CD14-positive monocyte (primary cell): ENCODE measurements around the gene SAP130. TPM values are rescaled to one million over a fixed set of nuclear protein-coding genes. Genes with fewer than 3 reads are reported as not detected.

Experiments used
- DNase-seq, 3 donors: peaks; one replicate each; pipeline ENCODE4 v3.0.0-alpha.2; 2011 to 2022
- H2AFZ ChIP-seq: 2 replicates; pipeline ENCODE4 v1.6.0; 2012; ENCODE audit warnings: mild to moderate bottlenecking, low read depth, low read length, inconsistent platforms; ENCODE audit not compliant: insufficient read depth, poor library complexity, severe bottlenecking
- H3K27ac ChIP-seq, 2 donors: 1 replicate in 1 of 2; 2 replicates in 1 of 2; pipeline ENCODE4 v1.5.1; 2012 to 2013; ENCODE audit warnings: low read length in 2 of 2, control low read depth in 1 of 2, inconsistent platforms in 1 of 2, low read depth in 1 of 2, mild to moderate bottlenecking in 1 of 2
- H3K27me3 ChIP-seq, 2 donors: one replicate each; pipeline versions ENCODE4 v1.6.0 to v1.6.1; 2011 to 2013; ENCODE audit warnings: low read length in 2 of 2; ENCODE audit not compliant: control insufficient read depth in 2 of 2, insufficient read depth in 2 of 2
- H3K36me3 ChIP-seq, 2 donors: replicated peaks in 1 of 2; 1 replicate in 1 of 2; 2 replicates in 1 of 2; pipeline versions ENCODE4 v1.5.1 to v1.6.1; 2012 to 2013; ENCODE audit warnings: low read length in 2 of 2, control low read depth in 1 of 2, inconsistent platforms in 1 of 2, mild to moderate bottlenecking in 1 of 2; ENCODE audit not compliant: insufficient read depth in 2 of 2, control insufficient read depth in 1 of 2
- H3K4me1 ChIP-seq, 2 donors: 1 replicate in 1 of 2; 2 replicates in 1 of 2; pipeline versions ENCODE4 v1.5.1 to v1.6.1; 2012 to 2013; ENCODE audit warnings: low read length in 2 of 2, control low read depth in 1 of 2, inconsistent platforms in 1 of 2, mild to moderate bottlenecking in 1 of 2, moderate library complexity in 1 of 2; ENCODE audit not compliant: insufficient read depth in 2 of 2, control insufficient read depth in 1 of 2
- H3K4me2 ChIP-seq: replicated peaks from 2 replicates; pipeline ENCODE3; 2012; ENCODE audit warnings: low read length, moderate library complexity, mild to moderate bottlenecking; ENCODE audit not compliant: poor library complexity, severe bottlenecking; ENCODE audit errors: extremely low read depth
- H3K4me3 ChIP-seq, 3 experiments: fragments of 200-600 bp in 1 of 3; sonication (generic) in 1 of 3; replicated peaks in 1 of 3; 1 replicate in 2 of 3; 2 replicates in 1 of 3; pipeline ENCODE4 v1.5.1; 2011 to 2013; ENCODE audit warnings: low read length in 3 of 3, mild to moderate bottlenecking in 3 of 3, control low read depth in 2 of 3, low read depth in 2 of 3, inconsistent platforms in 1 of 3, moderate library complexity in 1 of 3
- H3K79me2 ChIP-seq: 2 replicates; pipeline ENCODE4 v1.6.0; 2012; ENCODE audit warnings: mild to moderate bottlenecking, control low read depth, inconsistent platforms, low read length, moderate library complexity; ENCODE audit not compliant: insufficient read depth
- H3K9ac ChIP-seq: 2 replicates; pipeline ENCODE4 v1.6.0; 2017; ENCODE audit warnings: low read length, mild to moderate bottlenecking; ENCODE audit not compliant: insufficient read depth, poor library complexity, severe bottlenecking
- H3K9me3 ChIP-seq, 2 donors: replicated peaks in 1 of 2; 1 replicate in 1 of 2; 2 replicates in 1 of 2; pipeline versions ENCODE4 v1.5.1 to v1.6.1; 2012 to 2013; ENCODE audit warnings: low read length in 2 of 2, control low read depth in 1 of 2; ENCODE audit not compliant: control insufficient read depth in 1 of 2, insufficient read depth in 1 of 2
- H4K20me1 ChIP-seq: 2 replicates; pipeline ENCODE4 v1.6.0; 2012; ENCODE audit warnings: mild to moderate bottlenecking, low read length, control low read depth, moderate library complexity; ENCODE audit not compliant: insufficient read depth
- H3K27ac Mint-ChIP-seq, 7 donors: one replicate each; pipeline ENCODE4 v1.8.0; 2020; ENCODE audit warnings: mild to moderate bottlenecking in 7 of 7, mixed read lengths in 7 of 7, moderate library complexity in 6 of 7, inconsistent platforms in 2 of 7
- H3K27me3 Mint-ChIP-seq, 3 donors: one replicate each; pipeline ENCODE4 v1.8.0; 2021 to 2022; ENCODE audit warnings: low read depth in 3 of 3, mild to moderate bottlenecking in 3 of 3, mixed read lengths in 3 of 3, moderate library complexity in 3 of 3, inconsistent platforms in 1 of 3
- H3K36me3 Mint-ChIP-seq, 2 donors: one replicate each; pipeline ENCODE4 v1.8.0; 2020; ENCODE audit warnings: mixed read lengths in 2 of 2, inconsistent platforms in 1 of 2, mild to moderate bottlenecking in 1 of 2
- H3K4me1 Mint-ChIP-seq: one replicate; pipeline ENCODE4 v1.8.0; 2020; ENCODE audit warnings: mild to moderate bottlenecking, mixed read lengths
- H3K4me3 Mint-ChIP-seq, 2 donors: one replicate each; pipeline ENCODE4 v1.8.0; 2020; ENCODE audit warnings: mild to moderate bottlenecking in 2 of 2, mixed read lengths in 2 of 2, moderate library complexity in 1 of 2
- H3K9me3 Mint-ChIP-seq, 7 donors: one replicate each; pipeline ENCODE4 v1.8.0; 2020 to 2022; ENCODE audit warnings: mixed read lengths in 7 of 7, mild to moderate bottlenecking in 6 of 7, moderate library complexity in 6 of 7, inconsistent platforms in 2 of 7
- WGBS: methylation state at CpG from one replicate; pipeline ENCODE4 v1.1.5; 2013; ENCODE audit warnings: missing lambda C conversion rate; ENCODE audit not compliant: insufficient coverage; 5-methylcytosine and 5-hydroxymethylcytosine counted together
- intact Hi-C, 2 donors: fragments of 100-400 bp; cut with micrococcal nuclease; formaldehyde crosslinking; loops; one replicate each; pipeline versions ENCODE4 v1.15.0 to v1.15.1; 2023
- polyA plus RNA-seq, 3 donors: library from polyadenylated mRNA; depleted of rRNA in 1 of 3; unstranded in 2 of 3; stranded (reverse) in 1 of 3; fragments of 300-500 nt in 2 of 3; fragments of >200 nt in 1 of 3; fragmentation: Illumina TruSeq in 2 of 3; gene quantifications; 1 replicate in 2 of 3; 2 replicates in 1 of 3; pipeline ENCODE4 v1.2.3, GENCODE V29; 2012 to 2021
- TF ChIP-seq, protein P1 (sequence below): fragments of 200-600 bp; IDR thresholded peaks from one replicate; pipeline ENCODE4 v1.8.0; 2022; ENCODE audit warnings: antibody characterized with exemption, mild to moderate bottlenecking

The SAP130 gene
- polyA plus RNA-seq, 3 donors: 2.8 to 16.4 (median 6.4) TPM

DNA sequence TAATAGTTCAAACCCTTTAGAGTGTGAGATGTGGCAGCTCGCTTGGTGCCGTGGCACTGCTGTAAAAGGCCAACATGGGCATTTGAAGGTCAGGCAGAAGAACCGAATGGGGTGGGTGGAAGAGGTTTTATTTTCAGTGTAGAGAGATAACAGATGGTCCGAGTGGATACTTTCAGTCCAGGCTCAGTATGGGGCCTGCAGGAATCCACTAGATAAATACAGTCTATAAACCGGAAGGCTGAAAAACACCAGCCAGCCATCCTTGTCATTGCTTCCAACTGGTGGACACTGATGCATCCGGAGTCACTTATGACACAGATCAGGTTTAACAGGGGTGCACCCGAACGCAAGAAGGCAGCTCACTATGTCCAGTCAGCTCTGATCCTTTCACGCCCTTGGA, 86.4 kb downstream of the SAP130 start:
- no peak overlapping the region for H3K4me3 Mint-ChIP-seq
- H3K4me3 ChIP-seq: no peak overlapping the region
- no peak overlapping the region for H3K27ac Mint-ChIP-seq

DNA sequence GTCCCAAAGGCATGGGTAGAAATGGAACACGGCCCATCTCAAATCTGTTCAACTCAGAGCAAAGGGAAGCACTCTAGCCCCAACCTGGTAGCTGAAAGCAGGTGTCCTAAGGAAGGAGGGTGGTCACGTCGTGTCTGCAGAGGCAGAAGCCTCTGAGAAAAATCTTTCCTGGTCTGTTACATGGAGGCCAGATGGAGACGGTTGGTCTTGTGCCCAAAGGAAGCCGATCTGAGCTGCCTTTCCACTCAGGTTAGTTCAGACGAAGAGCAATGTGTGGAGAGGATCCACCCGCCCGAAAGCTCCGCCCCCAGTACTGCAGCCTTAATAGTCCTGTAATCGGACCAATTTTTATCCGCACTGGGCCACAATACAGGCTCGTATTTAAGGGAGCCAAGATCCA, 87.2 kb downstream of the SAP130 start:
- DNase-seq: no peak
- Histone ChIP-seq H2AFZ (no peak overlapping the region), H3K9ac (no peak overlapping the region), H3K27ac (no peak overlapping the region), H3K4me1 (no peaks in the 10 kb centered on the region), H3K9me3 (no peaks in the 10 kb centered on the region), H3K4me3 (no peak overlapping the region), H3K4me2 (no peak overlapping the region), H4K20me1 (no peaks in the 10 kb centered on the region), H3K36me3 (peaks cover 45 to 53% of the 10 kb centered on the region in 2 donors), H3K27me3 (no peaks in the 10 kb centered on the region), H3K79me2 (no peaks in the 10 kb centered on the region)
- intact Hi-C loops: no loop called here
- Mint-ChIP-seq H3K36me3 (peaks cover 42 to 50% of the 10 kb centered on the region in 2 donors), H3K4me3 (no peak overlapping the region), H3K27ac (peak overlapping the region in 1 of 7 donors; percentile 58), H3K27me3 (peaks cover 0 to 8% (median 3%) of the 10 kb centered on the region in 3 donors), H3K9me3 (no peaks in the 10 kb centered on the region), H3K4me1 (no peaks in the 10 kb centered on the region)
- WGBS: 98% methylated on average over 8 of the region's 12 CpGs
- TF ChIP-seq, protein P1, sequence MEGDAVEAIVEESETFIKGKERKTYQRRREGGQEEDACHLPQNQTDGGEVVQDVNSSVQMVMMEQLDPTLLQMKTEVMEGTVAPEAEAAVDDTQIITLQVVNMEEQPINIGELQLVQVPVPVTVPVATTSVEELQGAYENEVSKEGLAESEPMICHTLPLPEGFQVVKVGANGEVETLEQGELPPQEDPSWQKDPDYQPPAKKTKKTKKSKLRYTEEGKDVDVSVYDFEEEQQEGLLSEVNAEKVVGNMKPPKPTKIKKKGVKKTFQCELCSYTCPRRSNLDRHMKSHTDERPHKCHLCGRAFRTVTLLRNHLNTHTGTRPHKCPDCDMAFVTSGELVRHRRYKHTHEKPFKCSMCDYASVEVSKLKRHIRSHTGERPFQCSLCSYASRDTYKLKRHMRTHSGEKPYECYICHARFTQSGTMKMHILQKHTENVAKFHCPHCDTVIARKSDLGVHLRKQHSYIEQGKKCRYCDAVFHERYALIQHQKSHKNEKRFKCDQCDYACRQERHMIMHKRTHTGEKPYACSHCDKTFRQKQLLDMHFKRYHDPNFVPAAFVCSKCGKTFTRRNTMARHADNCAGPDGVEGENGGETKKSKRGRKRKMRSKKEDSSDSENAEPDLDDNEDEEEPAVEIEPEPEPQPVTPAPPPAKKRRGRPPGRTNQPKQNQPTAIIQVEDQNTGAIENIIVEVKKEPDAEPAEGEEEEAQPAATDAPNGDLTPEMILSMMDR: no peak

More for the DNA sequence above, 86.4 kb downstream of the SAP130 start:
- Histone ChIP-seq H3K4me2 (no peak overlapping the region), H3K4me1 (no peaks in the 10 kb centered on the region), H3K79me2 (no peaks in the 10 kb centered on the region), H3K9ac (no peak overlapping the region), H3K27me3 (no peaks in the 10 kb centered on the region), H4K20me1 (no peaks in the 10 kb centered on the region), H3K36me3 (peaks cover 53 to 61% of the 10 kb centered on the region in 2 donors), H3K27ac (no peak overlapping the region), H3K9me3 (no peaks in the 10 kb centered on the region), H2AFZ (no peak overlapping the region)
- Mint-ChIP-seq H3K4me1 (no peaks in the 10 kb centered on the region), H3K9me3 (no peaks in the 10 kb centered on the region), H3K36me3 (peaks cover 49 to 58% of the 10 kb centered on the region in 2 donors), H3K27me3 (peaks cover 0 to 6% (median 3%) of the 10 kb centered on the region in 3 donors)
- TF ChIP-seq, protein P1: no peak
- 100% methylated on average over 7 of the region's 9 CpGs for WGBS
- DNase-seq: no peak
- intact Hi-C loops: no loop called here
